Activated CD4-positive, alpha-beta memory T cell treated with anti-CD3 and anti-CD28 coated beads, Interleukin-2, amount 10 ng/mL, durations not matched to agents 7 days and 5 days (primary cell): ENCODE data around the gene TGM2. TPM values are rescaled to one million over a fixed set of nuclear protein-coding genes. Genes with fewer than 3 reads are reported as not detected.

Experiments
- CTCF ChIA-PET: fragments of 350-600 bp; sonication (Branson Sonifier 250); formaldehyde crosslinking; loops from one replicate; lab custom pipeline; 2021; ENCODE audit warnings: antibody characterized with exemption, inconsistent platforms; lab: Charles Lee
- POLR2A ChIA-PET: fragments of 350-600 bp; sonication (Branson Sonifier 250); formaldehyde crosslinking; loops from one replicate; lab custom pipeline; 2021; ENCODE audit warnings: antibody characterized with exemption; lab: Charles Lee
- DNase-seq: peaks from one replicate; pipeline ENCODE4 v3.0.0-alpha.2; 2020
- H3K27ac Mint-ChIP-seq: one replicate; pipeline ENCODE4 v1.8.0; 2021; ENCODE audit warnings: mild to moderate bottlenecking, mixed read lengths
- H3K27me3 Mint-ChIP-seq: one replicate; pipeline ENCODE4 v1.8.0; 2021; ENCODE audit warnings: mixed read lengths
- H3K36me3 Mint-ChIP-seq: one replicate; pipeline ENCODE4 v1.8.0; 2021; ENCODE audit warnings: low read depth, mixed read lengths
- H3K4me1 Mint-ChIP-seq: one replicate; pipeline ENCODE4 v1.8.0; 2021; ENCODE audit warnings: mixed read lengths
- H3K4me3 Mint-ChIP-seq: one replicate; pipeline ENCODE4 v1.8.0; 2021; ENCODE audit warnings: mild to moderate bottlenecking, mixed read lengths
- H3K9me3 Mint-ChIP-seq: one replicate; pipeline ENCODE4 v1.8.0; 2021; ENCODE audit warnings: mixed read lengths
- total RNA-seq, 2 experiments: library from RNA; stranded (reverse); gene quantifications; one replicate each; pipeline ENCODE4 v1.2.3, GENCODE V29; 2021

Gene TGM2
- total RNA-seq, 2 experiments from 2014 or later: 0.33 to 0.38 TPM

DNA sequence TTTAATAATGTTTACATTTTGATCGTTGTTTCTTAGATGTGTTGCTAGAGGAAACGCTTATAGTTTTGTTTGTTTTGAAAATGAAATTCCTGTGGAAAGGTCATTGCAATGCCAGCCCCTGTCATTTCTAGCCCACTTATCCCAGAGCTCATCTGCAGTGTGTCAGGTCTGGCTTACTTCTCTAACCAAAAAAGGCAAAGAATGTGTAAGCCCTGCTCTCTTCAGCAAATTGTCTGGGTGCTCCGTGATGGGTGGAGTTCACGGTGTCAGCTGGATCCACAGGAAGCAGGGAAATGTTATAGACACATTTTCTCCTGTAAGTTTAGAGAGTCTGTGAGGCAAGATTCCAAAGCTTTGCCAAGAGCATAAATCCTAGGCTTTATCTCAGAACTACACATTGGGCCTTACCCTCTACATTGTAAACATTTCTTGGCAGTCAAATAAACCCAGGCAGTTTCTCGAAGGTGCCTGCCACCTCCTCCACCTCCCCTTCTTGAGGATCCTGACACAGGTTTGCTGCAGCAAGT, 80.6 kb downstream of the TGM2 start:
- H3K4me1 Mint-ChIP-seq: no peaks in the 10 kb centered on the region
- peaks cover 56% of the 10 kb centered on the region for H3K36me3 Mint-ChIP-seq
- POLR2A ChIA-PET: no interaction called here

DNA sequence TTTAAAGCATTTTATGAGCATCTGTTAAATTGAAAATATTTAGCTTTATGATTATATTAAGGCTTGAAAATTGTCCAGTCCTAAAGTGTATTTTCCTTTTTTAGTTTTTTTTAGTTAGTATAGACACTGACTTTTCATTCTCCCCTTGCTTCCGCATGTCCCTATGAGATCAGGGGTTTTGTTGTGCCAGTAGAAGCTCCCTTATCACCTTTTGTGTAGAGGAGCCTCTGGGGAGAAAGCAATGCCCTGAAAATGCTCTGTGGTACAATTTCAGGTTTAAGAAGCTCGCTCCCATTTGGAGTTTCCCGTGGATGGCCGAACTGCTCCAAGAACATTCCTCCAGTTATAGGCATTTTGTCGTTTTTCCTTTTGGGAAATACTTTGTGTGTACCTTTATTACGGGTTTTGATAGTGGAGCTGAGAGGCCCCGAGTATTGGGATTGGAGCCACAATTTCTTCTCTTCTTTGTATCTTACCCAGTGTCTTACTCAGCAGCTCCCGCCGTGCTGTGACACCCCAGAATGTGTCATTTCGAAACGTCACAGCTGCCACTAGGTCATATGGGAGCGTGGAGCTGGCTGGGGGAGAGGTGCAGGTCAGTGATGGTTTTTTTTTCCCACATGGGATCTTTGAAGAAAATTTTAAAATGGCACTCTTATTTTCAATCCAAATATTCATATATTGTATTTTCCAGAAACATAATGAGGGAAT, 81.6 kb downstream of the TGM2 start:
- Mint-ChIP-seq H3K27me3 (no peaks in the 10 kb centered on the region), H3K4me1 (no peaks in the 10 kb centered on the region), H3K27ac (no peak overlapping the region), H3K9me3 (peaks cover 3% of the 10 kb centered on the region), H3K4me3 (no peak overlapping the region), H3K36me3 (peaks cover 61% of the 10 kb centered on the region)
- no peak for DNase-seq
- POLR2A ChIA-PET: interaction anchor here (0.6 to 1.2 kb wide), 2 partner anchors 11 to 20 kb away, joined by 3 to 6 read pairs; no protein-coding TSS in a partner anchor
- CTCF ChIA-PET: interaction anchor here (0.6 to 2.3 kb wide), 2 partner anchors 10 to 62 kb away, joined by 4 to 11 read pairs; no protein-coding TSS in a partner anchor

More for the DNA sequence above, 80.6 kb downstream of the TGM2 start:
- H3K4me3 Mint-ChIP-seq: no peak overlapping the region
- DNase-seq: no peak
- no peak overlapping the region for H3K27ac Mint-ChIP-seq
- no peaks in the 10 kb centered on the region for H3K27me3 Mint-ChIP-seq
- CTCF ChIA-PET: no interaction called here
- H3K9me3 Mint-ChIP-seq: peaks cover under 1% of the 10 kb centered on the region

DNA sequence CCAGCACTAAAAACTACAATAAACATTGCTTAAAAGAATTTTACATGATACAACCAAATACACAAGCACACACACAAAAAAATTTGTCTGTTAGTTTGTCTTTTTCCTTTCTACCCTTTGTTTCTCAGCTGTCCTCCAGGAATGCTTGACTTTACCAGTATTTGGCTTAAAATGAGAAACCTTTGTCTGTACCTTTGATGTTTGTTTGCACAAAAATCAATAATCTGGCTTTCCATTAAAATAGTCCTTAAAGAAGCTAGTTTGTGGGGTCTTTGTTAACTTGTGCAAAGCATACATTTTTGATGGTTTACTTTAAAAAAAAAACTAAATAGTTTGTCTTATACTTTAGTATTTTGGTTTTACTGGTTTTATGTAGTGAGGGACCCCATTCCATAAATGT, 82.2 kb downstream of the TGM2 start:
- Mint-ChIP-seq H3K27ac (no peak overlapping the region), H3K27me3 (no peaks in the 10 kb centered on the region), H3K4me3 (no peak overlapping the region), H3K4me1 (no peaks in the 10 kb centered on the region), H3K36me3 (peaks cover 60% of the 10 kb centered on the region), H3K9me3 (peaks cover 3% of the 10 kb centered on the region)
- DNase-seq: no peak
- ChIA-PET CTCF (interaction anchor here (0.6 to 2.3 kb wide), 2 partner anchors 10 to 62 kb away, joined by 4 to 11 read pairs; no protein-coding TSS in a partner anchor), POLR2A (interaction anchor here (0.6 to 1.2 kb wide), 2 partner anchors 11 to 20 kb away, joined by 3 to 6 read pairs; no protein-coding TSS in a partner anchor)

DNA sequence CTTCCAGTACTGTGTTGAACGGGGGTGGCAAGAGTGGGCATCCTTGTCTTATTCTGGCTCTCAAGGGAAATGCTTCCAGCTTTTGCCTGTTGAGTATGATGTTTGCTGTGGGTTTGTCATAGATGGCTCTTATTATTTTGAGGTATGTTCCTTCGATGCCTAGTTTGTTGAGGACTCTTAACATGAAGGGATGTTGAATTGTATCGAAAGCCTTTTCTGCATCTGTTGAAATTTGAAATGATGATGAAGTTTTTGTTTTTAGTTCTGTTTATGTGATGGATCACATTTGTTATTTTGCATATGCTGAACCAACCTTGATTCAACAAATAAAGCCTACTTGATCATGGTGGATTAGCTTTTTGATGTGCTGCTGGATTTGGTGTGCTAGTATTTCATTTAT, 83.5 kb downstream of the TGM2 start:
- CTCF ChIA-PET: interaction anchor here (2.3 kb wide), 1 partner anchor 8 kb away, joined by 11 read pairs; no protein-coding TSS in a partner anchor
- Mint-ChIP-seq H3K9me3 (peaks cover 3% of the 10 kb centered on the region), H3K27me3 (no peaks in the 10 kb centered on the region), H3K27ac (no peak overlapping the region), H3K4me3 (no peak overlapping the region), H3K4me1 (no peaks in the 10 kb centered on the region), H3K36me3 (peaks cover 61% of the 10 kb centered on the region)
- POLR2A ChIA-PET: no interaction called here
- no peak for DNase-seq

DNA sequence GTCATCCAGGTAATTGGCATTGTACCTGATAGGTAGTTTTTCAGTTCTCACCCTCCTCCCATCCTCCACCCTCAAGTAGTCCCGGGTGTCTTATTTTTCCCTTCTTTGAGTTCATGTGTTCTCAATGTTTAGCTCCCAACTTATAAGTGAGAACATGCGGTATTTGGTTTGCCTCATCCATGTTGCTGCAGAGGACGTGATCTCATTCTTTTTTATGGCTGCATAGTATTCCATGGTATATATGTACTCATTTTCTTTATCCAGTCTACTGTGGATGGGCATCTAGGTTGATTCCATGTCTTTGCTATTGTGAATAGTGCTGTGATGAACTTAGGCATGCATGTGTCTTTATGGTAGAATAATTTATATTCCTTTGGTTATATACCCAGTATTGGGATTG, 85.7 kb downstream of the TGM2 start:
- POLR2A ChIA-PET: no interaction called here
- Mint-ChIP-seq H3K4me1 (no peaks in the 10 kb centered on the region), H3K27ac (no peak overlapping the region), H3K27me3 (no peaks in the 10 kb centered on the region), H3K9me3 (peaks cover 3% of the 10 kb centered on the region), H3K4me3 (no peak overlapping the region), H3K36me3 (peaks cover 67% of the 10 kb centered on the region)
- DNase-seq: no peak
- CTCF ChIA-PET: interaction anchor here (0.7 to 1.4 kb wide), 2 partner anchors 32 to 142 kb away, joined by 3 read pairs; no protein-coding TSS in a partner anchor

DNA sequence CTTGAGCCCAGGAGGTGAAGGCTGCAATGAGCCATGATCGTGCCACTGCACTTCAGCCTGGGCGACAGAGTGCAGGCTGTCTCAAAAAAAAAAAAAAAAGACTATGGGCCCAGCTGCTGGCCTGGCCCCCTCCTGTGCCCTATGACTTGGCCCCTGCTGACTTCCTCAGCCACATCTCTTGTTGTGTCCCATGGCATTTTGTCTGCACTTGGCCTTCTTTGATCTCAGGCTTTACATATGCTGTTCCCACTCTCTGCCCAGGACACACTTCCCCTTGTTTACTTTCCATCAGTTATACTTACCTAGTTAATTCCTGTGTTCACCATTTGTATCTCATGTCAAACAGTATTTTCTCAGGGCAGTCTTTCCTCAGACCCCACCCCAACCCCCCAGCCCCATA, 87.0 kb downstream of the TGM2 start:
- H3K36me3 Mint-ChIP-seq: peaks cover 68% of the 10 kb centered on the region
- H3K27ac Mint-ChIP-seq: no peak overlapping the region
- no peaks in the 10 kb centered on the region for H3K4me1 Mint-ChIP-seq
- peaks cover 3% of the 10 kb centered on the region for H3K9me3 Mint-ChIP-seq
- H3K27me3 Mint-ChIP-seq: no peaks in the 10 kb centered on the region
- ChIA-PET CTCF (interaction anchor here (0.6 to 1.3 kb wide), 4 partner anchors 15 to 407 kb away, joined by 3 to 4 read pairs (median 4); no protein-coding TSS in a partner anchor), POLR2A (interaction anchor here (1.1 kb wide), 1 partner anchor 10 kb away, joined by 3 read pairs; no protein-coding TSS in a partner anchor)
- DNase-seq: no peak
- H3K4me3 Mint-ChIP-seq: no peak overlapping the region

Other genes with a start within 250 kb of the TGM2 start
- gene TTI1, start 131.8 kb downstream of the TGM2 start, total RNA-seq: 10 to 100 TPM; 21.7 to 23.1 TPM
- 10 to 100 TPM; 27.6 to 33.2 TPM for gene RPRD1B, start 131.5 kb downstream of the TGM2 start, total RNA-seq
- gene KIAA1755, start 95.5 kb upstream of the TGM2 start, total RNA-seq: not detected
- not detected for gene BPI, start 138.9 kb upstream of the TGM2 start, total RNA-seq
- not detected for gene LBP, start 181.2 kb upstream of the TGM2 start, total RNA-seq